ENCODE results near the gene TMEM179B.
"Not testable (repeated sequence)": the region's sequence is repeated elsewhere in the genome, so short reads cannot be mapped to it uniquely, and the experiment has no call there.

- TF ChIP-seq YY1 (IDR thresholded peaks at IDR 0.05; ENCODE audit: insufficient read depth, insufficient read length); ZNF274 (IDR thresholded peaks at IDR 0.05; ENCODE audit: low read depth, low read length): not testable (repeated sequence)
These were observed 26.4 kb upstream of the TMEM179B start for GRCh38 chr11:62760867-62761227.

Data from NT2/D1 (cell line).